Measurements from ENCODE around the gene PCSK4. TPM values are rescaled to one million over a fixed set of nuclear protein-coding genes. Genes with fewer than 3 reads are reported as not detected.

The PCSK4 gene
- total and polyA plus RNA-seq, 9 of the 15 experiments (the other 6 are each of a cell fraction or from before 2014, with no cell fraction given): 0.01 to 9.1 (median 2.1) TPM; not detected in 1

- 0 out of 2 replicates have a peak, but pooled peaks have one; percentile 31 for TF ChIP-seq POLR2G (IDR thresholded peaks at IDR 0.05; ENCODE audit: low read depth, low read length)
- no peak for TF ChIP-seq WHSC1 (IDR thresholded peaks at IDR 0.05; ENCODE audit: low read length)
- TF ChIP-seq TEAD4 (IDR thresholded peaks at IDR 0.05; ENCODE audit: low read length): no peak
- no peak for TF ChIP-seq TEAD4 (CRISPR knock-in tag; IDR thresholded peaks at IDR 0.05; ENCODE audit: borderline replicate concordance)
- no peaks in the 10 kb centered on the region for H3K9me3 ChIP-seq (replicated peaks; ENCODE audit: control insufficient read depth, insufficient read depth, low read depth, low read length)
- ChIA-PET CTCF (ENCODE audit: low intra/inter-chr PET ratio) (no interaction called here), POLR2A (no interaction called here)
- H3K9ac ChIP-seq (ENCODE audit: insufficient read depth in 1 of 2, low read depth in 2 of 2, low read length in 2 of 2): peak overlapping the region in 1 of 2 experiments; percentile 68; a peak in 2 of 4 replicates
- no peaks in the 10 kb centered on the region for H3K79me2 ChIP-seq (ENCODE audit: control insufficient read depth, insufficient read depth, low read length)
- peaks cover 18% of the 10 kb centered on the region for H4K20me1 ChIP-seq (replicated peaks; ENCODE audit: control insufficient read depth, insufficient read depth, low read length)
- no peak overlapping the region for H3K27ac ChIP-seq (ENCODE audit: extremely low read depth, low read depth, low read length)
- H3K27me3 ChIP-seq (ENCODE audit: control insufficient read depth in 2 of 2, insufficient read depth in 2 of 2, low read length in 2 of 2): no peaks in the 10 kb centered on the region
- WGBS (ENCODE audit: insufficient coverage, low coverage, missing lambda C conversion rate): 73% methylated on average over 21 of the region's 24 CpGs
- peaks cover 6% of the 10 kb centered on the region; the same call in 1 of the 3 replicates for H3K36me3 ChIP-seq (ENCODE audit: control insufficient read depth, insufficient read depth, low read length)
- in situ Hi-C loops (cut with MboI): no loop called here
- no peak overlapping the region for H3K4me3 ChIP-seq
- DNase-seq (ENCODE audit: extremely low read depth in 1 of 4, low spot score in 3 of 4) (no peak), ATAC-seq (no peak), FAIRE-seq (no peak)
- H2AFZ ChIP-seq (ENCODE audit: low read depth, low read length): no peak overlapping the region
- intact Hi-C loops (cut with micrococcal nuclease): no loop called here
- H3K4me1 ChIP-seq (replicated peaks in 1 of 2; ENCODE audit: control insufficient read depth in 2 of 2, insufficient read depth in 2 of 2, low read length in 2 of 2): peaks cover 0 to 45% of the 10 kb centered on the region in 2 experiments; a peak in 2 of 5 replicates
- no peak overlapping the region for H3K4me2 ChIP-seq (ENCODE audit: insufficient read depth, low read length)
- BruUV-seq (replicated peaks): no TSS peak
- H3K9me1 ChIP-seq (ENCODE audit: control insufficient read depth, insufficient read depth, low read length): no peaks in the 10 kb centered on the region
Observed at GRCh38 chr19:1461862-1462261, 28.3 kb downstream of the PCSK4 start.
